IMR-90 (cell line): ENCODE data around the gene OR4E2. TPM values are rescaled to one million over a fixed set of nuclear protein-coding genes. Genes with fewer than 3 reads are reported as not detected.

Experiments
- ATAC-seq: fragments of 200-7000 bp; cut with Tn5 transposase; 2 replicates; pipeline ENCODE4 v1.9.1; 2020; ENCODE audit warnings: low read depth, mild to moderate bottlenecking, moderate library complexity
- BruUV-seq: library from RNA; stranded (reverse); fragments of 400-500 nt; replicated peaks from 2 replicates; lab custom pipeline; 2021; lab: Mats Ljungman, UMichigan
- CTCF ChIA-PET: fragments of 300-600 bp; formaldehyde crosslinking; extraction: SDS; loops from one replicate; lab custom pipeline; 2021; ENCODE audit warnings: antibody characterized with exemption; lab: Yijun Ruan, JAX
- POLR2A ChIA-PET: fragments of 300-600 bp; sonication (Branson Sonifier 250); formaldehyde crosslinking; loops from one replicate; lab custom pipeline; 2022; ENCODE audit warnings: antibody characterized with exemption; ENCODE audit not compliant: unreplicated experiment; lab: Charles Lee
- DNase-seq: peaks from one replicate; pipeline ENCODE4 v3.0.0; 2013
- H2AFZ ChIP-seq: replicated peaks from 2 replicates; pipeline ENCODE3; 2013; ENCODE audit warnings: low read length, mild to moderate bottlenecking; ENCODE audit not compliant: poor library complexity
- H2AK5ac ChIP-seq: 2 replicates; pipeline ENCODE4 v1.6.1; 2013; ENCODE audit warnings: low read depth, low read length, inconsistent platforms
- H2AK9ac ChIP-seq: replicated peaks from 2 replicates; pipeline ENCODE3; 2013; ENCODE audit warnings: mild to moderate bottlenecking, low read depth, low read length, moderate library complexity; ENCODE audit not compliant: poor library complexity
- H2BK120ac ChIP-seq: 2 replicates; pipeline ENCODE4 v1.6.1; 2013; ENCODE audit warnings: low read depth, low read length, inconsistent platforms
- H2BK15ac ChIP-seq: 3 replicates; pipeline ENCODE4 v1.6.1; 2013; ENCODE audit warnings: low read depth, low read length, inconsistent platforms
- H2BK20ac ChIP-seq: 2 replicates; pipeline ENCODE4 v1.6.1; 2013; ENCODE audit warnings: low read depth, mild to moderate bottlenecking, inconsistent platforms, low read length, moderate library complexity
- H2BK5ac ChIP-seq: 2 replicates; pipeline ENCODE4 v1.6.1; 2013; ENCODE audit warnings: mild to moderate bottlenecking, low read depth, low read length, inconsistent platforms; ENCODE audit not compliant: poor library complexity, severe bottlenecking
- H3K14ac ChIP-seq: replicated peaks from 2 replicates; pipeline ENCODE4 v1.6.1; 2013; ENCODE audit warnings: low read depth, low read length, inconsistent platforms
- H3K18ac ChIP-seq: 2 replicates; pipeline ENCODE4 v1.6.1; 2013; ENCODE audit warnings: low read depth, low read length, control low read depth
- H3K23ac ChIP-seq: 2 replicates; pipeline ENCODE4 v1.6.1; 2013; ENCODE audit warnings: low read depth, low read length, inconsistent platforms
- H3K27ac ChIP-seq: 2 replicates; pipeline ENCODE4 v1.5.1; 2013; ENCODE audit warnings: mild to moderate bottlenecking, control low read depth, low read length; ENCODE audit not compliant: insufficient read depth
- H3K27me3 ChIP-seq: 2 replicates; pipeline ENCODE4 v1.6.1; 2013; ENCODE audit warnings: low read length; ENCODE audit not compliant: control insufficient read depth, insufficient read depth
- H3K36me3 ChIP-seq: 2 replicates; pipeline ENCODE4 v1.6.1; 2013; ENCODE audit warnings: low read length, mixed read lengths; ENCODE audit not compliant: control insufficient read depth, insufficient read depth
- H3K4ac ChIP-seq: 2 replicates; pipeline ENCODE4 v1.6.1; 2013; ENCODE audit warnings: low read depth, low read length, inconsistent platforms
- H3K4me1 ChIP-seq: 2 replicates; pipeline ENCODE4 v1.6.1; 2013; ENCODE audit warnings: low read length, mixed read lengths; ENCODE audit not compliant: control insufficient read depth, insufficient read depth
- H3K4me2 ChIP-seq: 2 replicates; pipeline ENCODE4 v1.6.1; 2013; ENCODE audit warnings: low read depth, mild to moderate bottlenecking, control low read depth, low read length, moderate library complexity
- H3K4me3 ChIP-seq: 2 replicates; pipeline ENCODE4 v1.5.1; 2013; ENCODE audit warnings: low read depth, mild to moderate bottlenecking, control low read depth, low read length, moderate library complexity; ENCODE audit not compliant: insufficient read depth
- H3K56ac ChIP-seq: 2 replicates; pipeline ENCODE4 v1.6.1; 2013; ENCODE audit warnings: low read length, inconsistent platforms; ENCODE audit not compliant: insufficient read depth; ENCODE audit errors: extremely low read depth
- H3K79me1 ChIP-seq, 2 experiments: 2 replicates each; pipeline ENCODE4 v1.6.1; 2013; ENCODE audit warnings: low read length in 2 of 2, inconsistent platforms in 1 of 2, low read depth in 1 of 2
- H3K9ac ChIP-seq: 2 replicates; pipeline ENCODE4 v1.6.1; 2013; ENCODE audit warnings: low read depth, low read length, control low read depth
- H3K9me1 ChIP-seq: 2 replicates; pipeline ENCODE4 v1.6.1; 2013; ENCODE audit warnings: low read length, inconsistent platforms; ENCODE audit not compliant: insufficient read depth
- H3K9me3 ChIP-seq: 2 replicates; pipeline ENCODE4 v1.6.1; 2013; ENCODE audit warnings: low read length; ENCODE audit not compliant: control insufficient read depth, insufficient read depth
- H4K20me1 ChIP-seq: 2 replicates; pipeline ENCODE4 v1.6.1; 2013; ENCODE audit warnings: low read length, inconsistent platforms; ENCODE audit not compliant: insufficient read depth
- H4K5ac ChIP-seq: 2 replicates; pipeline ENCODE4 v1.6.1; 2013; ENCODE audit warnings: mild to moderate bottlenecking, low read depth, low read length, control low read depth
- H4K8ac ChIP-seq, 2 experiments: 2 replicates each; pipeline ENCODE4 v1.6.1; 2013; ENCODE audit warnings: low read depth in 2 of 2, low read length in 2 of 2, control low read depth in 1 of 2, inconsistent platforms in 1 of 2
- H4K91ac ChIP-seq: 2 replicates; pipeline ENCODE4 v1.6.1; 2013; ENCODE audit warnings: low read depth, low read length, inconsistent platforms; ENCODE audit not compliant: insufficient read depth
- BHLHE40 ChIP-seq: fragments of 150-350 bp; IDR thresholded peaks from 2 replicates; pipeline ENCODE4 v1.6.1; 2016; ENCODE audit warnings: mild to moderate bottlenecking, low read depth, low read length
- CHD1 ChIP-seq: IDR thresholded peaks from 2 replicates; pipeline ENCODE4 v1.6.1; 2012; ENCODE audit warnings: low read depth, low read length, improper control_type of control experiment
- FOS ChIP-seq: fragments of 150-350 bp; IDR thresholded peaks from 2 replicates; pipeline ENCODE4 v1.6.1; 2016; ENCODE audit warnings: low read depth, low read length
- MAZ ChIP-seq: IDR thresholded peaks from 2 replicates; pipeline ENCODE4 v1.6.1; 2012; ENCODE audit warnings: low read depth, mild to moderate bottlenecking, low read length, improper control_type of control experiment, moderate library complexity, borderline replicate concordance
- MXI1 ChIP-seq: IDR thresholded peaks from 2 replicates; pipeline ENCODE4 v1.6.1; 2012; ENCODE audit warnings: low read depth, mild to moderate bottlenecking, low read length, moderate library complexity, borderline replicate concordance
- NFE2L2 ChIP-seq: fragments of 150-350 bp; IDR thresholded peaks from 2 replicates; pipeline ENCODE4 v1.6.1; 2016; ENCODE audit warnings: low read depth, mild to moderate bottlenecking, low read length
- POLR2A ChIP-seq: IDR thresholded peaks from 2 replicates; pipeline ENCODE4 v1.6.1; 2012; ENCODE audit warnings: mild to moderate bottlenecking, low read depth, low read length
- RCOR1 ChIP-seq: IDR thresholded peaks from 2 replicates; pipeline ENCODE4 v1.6.1; 2012; ENCODE audit warnings: mild to moderate bottlenecking, low read length, improper control_type of control experiment; ENCODE audit not compliant: insufficient replicate concordance
- RFX5 ChIP-seq: IDR thresholded peaks from 2 replicates; pipeline ENCODE4 v1.8.0; 2012; ENCODE audit warnings: low read depth, mild to moderate bottlenecking, low read length, moderate library complexity
- WGBS, 2 experiments: methylation state at CpG; one replicate each; pipeline versions ENCODE4 v1.1.5 to v1.1.7; 2013; ENCODE audit warnings: missing lambda C conversion rate in 2 of 2; ENCODE audit not compliant: insufficient read length in 1 of 2; ENCODE audit errors: extremely low coverage in 2 of 2; 5-methylcytosine and 5-hydroxymethylcytosine counted together
- dilution Hi-C: fragments of 300-500 bp; cut with HindIII; formaldehyde crosslinking; loops from one replicate; pipeline ENCODE4 v1.14.3; 2018; ENCODE audit warnings: low sequenced_read_pairs; ENCODE audit not compliant: unreplicated experiment
- in situ Hi-C: fragments of 300-500 bp; cut with MboI; formaldehyde crosslinking; loops from 3 replicates; pipeline ENCODE4 v1.14.3; 2019; ENCODE audit warnings: low sequenced_read_pairs, inconsistent platforms, mixed read lengths
- intact Hi-C: fragments of 100-400 bp; cut with micrococcal nuclease; formaldehyde crosslinking; loops from 2 replicates; pipeline ENCODE4 v1.10.0; 2022
- polyA plus RNA-seq, 3 experiments: library from polyadenylated mRNA; depleted of rRNA; stranded (reverse); fragments of >200 nt; gene quantifications; 2 replicates each; pipeline ENCODE4 v1.2.3, GENCODE V29; 2012; ENCODE audit warnings: low replicate concordance in 1 of 3
- total RNA-seq: library from RNA; depleted of rRNA; stranded (reverse); fragments of >200 nt; gene quantifications from 2 replicates; pipeline ENCODE4 v1.2.3, GENCODE V29; 2012
- TF ChIP-seq, protein P1 (sequence below): fragments of 150-350 bp; IDR thresholded peaks from 2 replicates; pipeline ENCODE4 v1.6.1; 2016; ENCODE audit warnings: low read depth, mild to moderate bottlenecking, low read length, moderate library complexity, borderline replicate concordance

Gene OR4E2
- total and polyA plus RNA-seq, 2 of the 4 experiments (the other 2 are of a cell fraction): not detected

DNA sequence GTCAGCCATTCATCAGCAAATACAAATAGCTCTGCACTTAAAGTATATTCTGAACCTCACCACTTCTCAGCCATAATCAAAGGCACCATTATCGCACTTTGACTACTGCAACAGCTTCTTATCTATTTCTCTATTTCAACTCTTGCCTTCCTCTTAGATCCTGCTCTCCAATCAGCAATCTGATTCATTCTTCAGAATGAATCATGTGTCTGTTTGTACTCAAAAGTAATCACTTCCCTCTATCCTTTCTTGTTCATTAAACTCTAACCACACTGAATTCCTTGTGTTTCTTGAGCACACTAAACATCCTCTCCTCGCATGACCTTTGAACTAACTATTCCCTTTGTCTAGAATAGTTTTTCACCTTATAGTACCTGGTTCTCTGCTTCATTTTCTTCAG is 32.8 kb downstream of the OR4E2 start:
- no peak overlapping the region for H2BK120ac ChIP-seq
- TF ChIP-seq NFE2L2 (no peak), POLR2A (no peak), MAZ (no peak), RCOR1 (no peak), FOS (no peak), MXI1 (no peak), BHLHE40 (no peak), RFX5 (no peak), CHD1 (no peak)
- TF ChIP-seq, protein P1, sequence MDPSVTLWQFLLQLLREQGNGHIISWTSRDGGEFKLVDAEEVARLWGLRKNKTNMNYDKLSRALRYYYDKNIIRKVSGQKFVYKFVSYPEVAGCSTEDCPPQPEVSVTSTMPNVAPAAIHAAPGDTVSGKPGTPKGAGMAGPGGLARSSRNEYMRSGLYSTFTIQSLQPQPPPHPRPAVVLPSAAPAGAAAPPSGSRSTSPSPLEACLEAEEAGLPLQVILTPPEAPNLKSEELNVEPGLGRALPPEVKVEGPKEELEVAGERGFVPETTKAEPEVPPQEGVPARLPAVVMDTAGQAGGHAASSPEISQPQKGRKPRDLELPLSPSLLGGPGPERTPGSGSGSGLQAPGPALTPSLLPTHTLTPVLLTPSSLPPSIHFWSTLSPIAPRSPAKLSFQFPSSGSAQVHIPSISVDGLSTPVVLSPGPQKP: no peak
- no peak overlapping the region for H2BK15ac ChIP-seq
- H2BK5ac ChIP-seq: no peak overlapping the region
- in situ Hi-C loops (no loop called here), intact Hi-C loops (no loop called here), dilution Hi-C loops (no loop called here)
- H4K91ac ChIP-seq: no peak overlapping the region
- no peak overlapping the region for H4K8ac ChIP-seq
- H3K27ac ChIP-seq: no peak overlapping the region
- H3K27me3 ChIP-seq: no peaks in the 10 kb centered on the region
- H4K5ac ChIP-seq: no peak overlapping the region
- H3K18ac ChIP-seq: no peak overlapping the region
- H3K9me3 ChIP-seq: no peaks in the 10 kb centered on the region
- H3K9ac ChIP-seq: no peak overlapping the region
- ChIA-PET POLR2A (no interaction called here), CTCF (no interaction called here)
- H3K9me1 ChIP-seq: no peaks in the 10 kb centered on the region
- H3K4me3 ChIP-seq: no peak overlapping the region
- H2BK20ac ChIP-seq: no peak overlapping the region
- WGBS, 2 experiments: 50% methylated on average over 1 of the region's 2 CpGs; no CpG with 5 or more reads in 1 of the 2 experiments
- DNase-seq (no peak), ATAC-seq (no peak)
- H3K56ac ChIP-seq: no peak overlapping the region
- no peak overlapping the region for H2AK5ac ChIP-seq
- H3K4ac ChIP-seq: no peak overlapping the region
- no TSS peak for BruUV-seq
- H3K4me2 ChIP-seq: no peak overlapping the region
- H2AFZ ChIP-seq: no peak overlapping the region
- no peaks in the 10 kb centered on the region for H3K79me1 ChIP-seq
- no peaks in the 10 kb centered on the region for H3K36me3 ChIP-seq
- H2AK9ac ChIP-seq: no peak overlapping the region
- H3K4me1 ChIP-seq: no peaks in the 10 kb centered on the region
- H3K14ac ChIP-seq: no peak overlapping the region
- no peaks in the 10 kb centered on the region for H4K20me1 ChIP-seq
- no peak overlapping the region for H3K23ac ChIP-seq
